ENCODE measurements around the gene NFXL1.

The NFXL1 gene

GRCh38 chr4:47899639-47900038 lies 14.7 kb downstream of the NFXL1 start:
- peaks cover 39% of the 10 kb centered on the region for H3K36me3 ChIP-seq (ENCODE audit: control insufficient read depth, insufficient read depth, low read length)
- DNase-seq = no peak
- no peak overlapping the region for H3K4me3 ChIP-seq (ENCODE audit: insufficient read depth, low read depth, low read length, poor library complexity, severe bottlenecking)
- no peak overlapping the region for H3K27ac ChIP-seq (ENCODE audit: insufficient read depth, low read length, poor library complexity, severe bottlenecking)
- no peaks in the 10 kb centered on the region for H3K9me3 ChIP-seq (ENCODE audit: control insufficient read depth, low read length)
- H3K27me3 ChIP-seq (replicated peaks; ENCODE audit: control insufficient read depth, insufficient read depth, low read length, poor library complexity, severe bottlenecking) = no peaks in the 10 kb centered on the region
- no peaks in the 10 kb centered on the region for H3K4me1 ChIP-seq (ENCODE audit: control insufficient read depth, insufficient read depth, low read length, poor library complexity, severe bottlenecking)

- no peak overlapping the region for H3K4me3 ChIP-seq (ENCODE audit: insufficient read depth, low read depth, low read length, poor library complexity, severe bottlenecking)
- no peak for DNase-seq
- H3K9me3 ChIP-seq (ENCODE audit: control insufficient read depth, low read length) = no peaks in the 10 kb centered on the region
- H3K36me3 ChIP-seq (ENCODE audit: control insufficient read depth, insufficient read depth, low read length) = peaks cover 37% of the 10 kb centered on the region
- no peak overlapping the region for H3K27ac ChIP-seq (ENCODE audit: insufficient read depth, low read length, poor library complexity, severe bottlenecking)
- H3K27me3 ChIP-seq (replicated peaks; ENCODE audit: control insufficient read depth, insufficient read depth, low read length, poor library complexity, severe bottlenecking) = no peaks in the 10 kb centered on the region
- H3K4me1 ChIP-seq (ENCODE audit: control insufficient read depth, insufficient read depth, low read length, poor library complexity, severe bottlenecking) = no peaks in the 10 kb centered on the region
Measured at GRCh38 chr4:47891928-47892327, 22.5 kb downstream of the NFXL1 start.

- H3K36me3 ChIP-seq (ENCODE audit: control insufficient read depth, insufficient read depth, low read length) = peaks cover 31% of the 10 kb centered on the region
- no peak overlapping the region for H3K27ac ChIP-seq (ENCODE audit: insufficient read depth, low read length, poor library complexity, severe bottlenecking)
- DNase-seq = no peak
- no peak overlapping the region for H3K4me3 ChIP-seq (ENCODE audit: insufficient read depth, low read depth, low read length, poor library complexity, severe bottlenecking)
- no peaks in the 10 kb centered on the region for H3K27me3 ChIP-seq (replicated peaks; ENCODE audit: control insufficient read depth, insufficient read depth, low read length, poor library complexity, severe bottlenecking)
- no peaks in the 10 kb centered on the region for H3K9me3 ChIP-seq (ENCODE audit: control insufficient read depth, low read length)
- no peaks in the 10 kb centered on the region for H3K4me1 ChIP-seq (ENCODE audit: control insufficient read depth, insufficient read depth, low read length, poor library complexity, severe bottlenecking)
Measured at GRCh38 chr4:47882228-47882627, 32.2 kb downstream of the NFXL1 start.

GRCh38 chr4:47879458-47879857 lies 34.9 kb downstream of the NFXL1 start:
- Histone ChIP-seq H3K9me3 (ENCODE audit: control insufficient read depth, low read length) (no peaks in the 10 kb centered on the region), H3K4me3 (ENCODE audit: insufficient read depth, low read depth, low read length, poor library complexity, severe bottlenecking) (no peak overlapping the region), H3K27me3 (replicated peaks; ENCODE audit: control insufficient read depth, insufficient read depth, low read length, poor library complexity, severe bottlenecking) (no peaks in the 10 kb centered on the region), H3K4me1 (ENCODE audit: control insufficient read depth, insufficient read depth, low read length, poor library complexity, severe bottlenecking) (no peaks in the 10 kb centered on the region), H3K27ac (ENCODE audit: insufficient read depth, low read length, poor library complexity, severe bottlenecking) (no peak overlapping the region), H3K36me3 (ENCODE audit: control insufficient read depth, insufficient read depth, low read length) (peaks cover 24% of the 10 kb centered on the region)
- DNase-seq = no peak

GRCh38 chr4:47876784-47877546 lies 37.4 kb downstream of the NFXL1 start:
- Histone ChIP-seq H3K9me3 (ENCODE audit: control insufficient read depth, low read length) (no peaks in the 10 kb centered on the region), H3K27ac (ENCODE audit: insufficient read depth, low read length, poor library complexity, severe bottlenecking) (no peak overlapping the region), H3K36me3 (ENCODE audit: control insufficient read depth, insufficient read depth, low read length) (peaks cover 19% of the 10 kb centered on the region)

GRCh38 chr4:47876310-47876709 lies 38.1 kb downstream of the NFXL1 start:
- Histone ChIP-seq H3K27ac (ENCODE audit: insufficient read depth, low read length, poor library complexity, severe bottlenecking) (no peak overlapping the region), H3K36me3 (ENCODE audit: control insufficient read depth, insufficient read depth, low read length) (peaks cover 19% of the 10 kb centered on the region), H3K27me3 (replicated peaks; ENCODE audit: control insufficient read depth, insufficient read depth, low read length, poor library complexity, severe bottlenecking) (no peaks in the 10 kb centered on the region)

More at GRCh38 chr4:47876784-47877546, 37.4 kb downstream of the NFXL1 start:
- Histone ChIP-seq H3K4me3 (ENCODE audit: insufficient read depth, low read depth, low read length, poor library complexity, severe bottlenecking) (no peak overlapping the region), H3K4me1 (ENCODE audit: control insufficient read depth, insufficient read depth, low read length, poor library complexity, severe bottlenecking) (no peaks in the 10 kb centered on the region), H3K27me3 (replicated peaks; ENCODE audit: control insufficient read depth, insufficient read depth, low read length, poor library complexity, severe bottlenecking) (no peaks in the 10 kb centered on the region)
- no peak for DNase-seq

GRCh38 chr4:47873877-47874541 lies 40.4 kb downstream of the NFXL1 start:
- no peak for DNase-seq
- Histone ChIP-seq H3K4me1 (ENCODE audit: control insufficient read depth, insufficient read depth, low read length, poor library complexity, severe bottlenecking) (no peaks in the 10 kb centered on the region), H3K4me3 (ENCODE audit: insufficient read depth, low read depth, low read length, poor library complexity, severe bottlenecking) (no peak overlapping the region), H3K27ac (ENCODE audit: insufficient read depth, low read length, poor library complexity, severe bottlenecking) (no peak overlapping the region), H3K27me3 (replicated peaks; ENCODE audit: control insufficient read depth, insufficient read depth, low read length, poor library complexity, severe bottlenecking) (no peaks in the 10 kb centered on the region), H3K9me3 (ENCODE audit: control insufficient read depth, low read length) (no peaks in the 10 kb centered on the region), H3K36me3 (ENCODE audit: control insufficient read depth, insufficient read depth, low read length) (peaks cover 19% of the 10 kb centered on the region)

More at GRCh38 chr4:47876310-47876709, 38.1 kb downstream of the NFXL1 start:
- no peak for DNase-seq
- Histone ChIP-seq H3K9me3 (ENCODE audit: control insufficient read depth, low read length) (no peaks in the 10 kb centered on the region), H3K4me3 (ENCODE audit: insufficient read depth, low read depth, low read length, poor library complexity, severe bottlenecking) (no peak overlapping the region), H3K4me1 (ENCODE audit: control insufficient read depth, insufficient read depth, low read length, poor library complexity, severe bottlenecking) (no peaks in the 10 kb centered on the region)

- H3K9me3 ChIP-seq (ENCODE audit: control insufficient read depth, low read length) = no peaks in the 10 kb centered on the region
- H3K27me3 ChIP-seq (replicated peaks; ENCODE audit: control insufficient read depth, insufficient read depth, low read length, poor library complexity, severe bottlenecking) = no peaks in the 10 kb centered on the region
- DNase-seq = no peak
- H3K36me3 ChIP-seq (ENCODE audit: control insufficient read depth, insufficient read depth, low read length) = no peaks in the 10 kb centered on the region
- no peaks in the 10 kb centered on the region for H3K4me1 ChIP-seq (ENCODE audit: control insufficient read depth, insufficient read depth, low read length, poor library complexity, severe bottlenecking)
- no peak overlapping the region for H3K27ac ChIP-seq (ENCODE audit: insufficient read depth, low read length, poor library complexity, severe bottlenecking)
- H3K4me3 ChIP-seq (ENCODE audit: insufficient read depth, low read depth, low read length, poor library complexity, severe bottlenecking) = no peak overlapping the region
Measured at GRCh38 chr4:47863486-47863885, 50.9 kb downstream of the NFXL1 start.

GRCh38 chr4:47862297-47862696 lies 52.1 kb downstream of the NFXL1 start:
- Histone ChIP-seq H3K4me3 (ENCODE audit: insufficient read depth, low read depth, low read length, poor library complexity, severe bottlenecking) (no peak overlapping the region), H3K27me3 (replicated peaks; ENCODE audit: control insufficient read depth, insufficient read depth, low read length, poor library complexity, severe bottlenecking) (no peaks in the 10 kb centered on the region), H3K27ac (ENCODE audit: insufficient read depth, low read length, poor library complexity, severe bottlenecking) (no peak overlapping the region), H3K36me3 (ENCODE audit: control insufficient read depth, insufficient read depth, low read length) (no peaks in the 10 kb centered on the region), H3K9me3 (ENCODE audit: control insufficient read depth, low read length) (no peaks in the 10 kb centered on the region), H3K4me1 (ENCODE audit: control insufficient read depth, insufficient read depth, low read length, poor library complexity, severe bottlenecking) (no peaks in the 10 kb centered on the region)
- no peak for DNase-seq

GRCh38 chr4:47860305-47860704 lies 54.1 kb downstream of the NFXL1 start:
- Histone ChIP-seq H3K4me1 (ENCODE audit: control insufficient read depth, insufficient read depth, low read length, poor library complexity, severe bottlenecking) (no peaks in the 10 kb centered on the region), H3K27ac (ENCODE audit: insufficient read depth, low read length, poor library complexity, severe bottlenecking) (no peak overlapping the region), H3K9me3 (ENCODE audit: control insufficient read depth, low read length) (no peaks in the 10 kb centered on the region), H3K27me3 (replicated peaks; ENCODE audit: control insufficient read depth, insufficient read depth, low read length, poor library complexity, severe bottlenecking) (no peaks in the 10 kb centered on the region), H3K4me3 (ENCODE audit: insufficient read depth, low read depth, low read length, poor library complexity, severe bottlenecking) (no peak overlapping the region), H3K36me3 (ENCODE audit: control insufficient read depth, insufficient read depth, low read length) (no peaks in the 10 kb centered on the region)
- no peak for DNase-seq
